CD4-positive, alpha-beta T cell treated with Interleukin-10 for 1 hour (primary cell): ENCODE measurements around the gene GPR78.

Experiments
- DNase-seq: peaks from one replicate; pipeline ENCODE4 v3.0.0-alpha.2; 2020

Gene GPR78

DNA sequence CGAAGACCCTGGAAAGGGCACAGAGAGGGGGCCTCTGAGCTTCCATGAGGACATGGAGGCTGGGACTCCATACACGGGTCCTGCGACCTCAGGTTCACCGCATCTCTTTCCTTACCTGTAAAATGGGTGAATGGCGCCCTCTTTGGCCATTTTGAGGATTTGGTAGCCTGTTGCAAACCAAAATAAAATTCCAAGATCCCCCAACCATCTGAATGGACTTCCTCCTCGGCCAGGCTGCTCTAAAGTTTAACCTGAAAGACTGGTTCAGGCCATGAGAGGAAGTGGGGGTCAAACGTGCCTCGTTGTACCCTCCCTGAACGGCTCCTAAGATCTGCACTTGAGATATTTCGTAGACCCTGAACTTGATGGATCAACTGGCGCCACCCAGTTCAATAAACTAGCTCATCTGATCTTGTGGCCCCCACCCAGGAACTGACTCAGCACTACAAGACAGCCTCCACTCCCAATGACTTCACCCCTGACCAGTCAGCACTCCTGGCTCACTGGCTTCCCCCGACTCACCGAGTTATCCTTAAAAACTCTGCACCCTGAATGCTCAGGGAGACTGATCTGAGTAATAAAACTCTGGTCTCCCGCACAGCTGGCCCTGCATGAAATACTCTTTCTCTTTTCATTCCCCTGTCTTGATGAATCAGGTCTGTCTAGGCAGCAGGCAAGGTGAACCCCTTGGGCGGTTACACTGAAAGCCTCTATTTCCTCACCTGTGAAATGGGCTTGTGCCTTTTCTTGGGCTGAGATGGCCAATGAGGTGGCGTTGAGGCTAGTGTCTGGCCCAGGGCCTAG is 32.9 kb upstream of the GPR78 start:
- no peak for DNase-seq

DNA sequence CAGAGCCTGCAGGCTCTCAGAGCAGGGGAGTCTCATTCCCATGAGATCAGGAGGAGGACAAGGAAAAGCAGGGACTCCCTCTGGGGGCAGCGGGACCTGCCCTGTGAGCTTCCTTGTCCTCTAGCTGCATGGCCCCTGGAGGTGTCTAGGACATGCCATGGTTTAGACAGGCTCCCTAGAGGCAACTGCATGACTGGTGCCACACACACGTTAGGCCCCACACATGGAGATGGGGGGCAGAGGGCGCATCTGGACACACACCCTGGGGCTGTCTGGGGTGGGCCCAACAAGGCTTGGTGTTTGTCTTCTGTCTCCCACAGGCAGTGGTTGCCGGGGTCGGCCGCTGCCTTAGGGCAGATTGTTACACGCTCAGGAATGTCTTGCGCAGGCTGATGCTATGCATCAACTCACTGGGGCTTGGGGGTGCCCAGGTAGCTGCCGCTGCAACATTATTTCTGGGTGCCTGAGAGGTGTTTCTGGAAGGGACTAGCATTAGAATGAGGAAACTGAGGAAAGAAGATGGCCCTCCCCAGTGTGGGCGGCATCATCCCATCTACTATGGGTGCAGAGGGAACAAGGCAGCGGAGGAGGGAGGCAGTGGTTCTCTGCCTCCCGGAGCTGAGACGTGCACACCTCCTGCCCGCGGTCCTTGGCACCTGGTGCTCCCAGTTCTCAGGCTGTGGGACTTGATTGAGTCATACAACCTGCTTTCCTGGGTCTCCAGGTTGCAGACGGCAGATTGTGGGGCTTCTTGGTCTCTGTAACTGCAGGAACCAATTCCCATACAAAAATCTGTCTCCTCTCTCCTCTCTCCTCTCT is 32.1 kb upstream of the GPR78 start:
- no peak for DNase-seq

DNA sequence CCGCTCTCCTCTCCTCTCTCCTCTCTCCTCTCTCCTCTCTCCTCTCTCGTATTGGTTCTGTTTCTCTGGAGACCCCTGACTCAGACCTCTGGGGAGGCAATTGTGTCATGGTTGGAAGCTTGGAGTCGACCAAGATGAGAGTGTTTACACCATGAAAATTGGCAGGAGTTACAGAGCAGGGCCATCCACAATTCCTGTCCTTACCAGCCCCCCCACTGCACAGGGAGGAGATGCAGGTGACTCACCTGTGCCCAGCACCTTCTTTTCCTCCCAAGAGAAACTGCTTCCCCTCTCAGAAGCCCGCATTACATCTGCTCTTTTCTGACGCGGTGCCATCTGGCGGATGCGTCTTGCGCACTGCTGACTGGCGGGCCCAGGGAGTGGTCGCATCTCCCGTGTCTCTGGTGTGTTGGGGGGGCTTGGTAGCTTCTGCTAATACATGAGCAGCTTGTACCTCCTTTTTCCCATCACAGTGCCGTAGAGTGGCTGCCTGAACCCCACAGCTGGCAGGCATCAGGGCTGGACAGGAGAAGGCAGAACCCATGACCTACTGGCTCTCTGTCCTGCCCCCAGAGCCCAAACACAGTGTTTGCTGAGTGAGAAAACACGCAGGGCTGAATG is 31.4 kb upstream of the GPR78 start:
- no peak for DNase-seq

DNA sequence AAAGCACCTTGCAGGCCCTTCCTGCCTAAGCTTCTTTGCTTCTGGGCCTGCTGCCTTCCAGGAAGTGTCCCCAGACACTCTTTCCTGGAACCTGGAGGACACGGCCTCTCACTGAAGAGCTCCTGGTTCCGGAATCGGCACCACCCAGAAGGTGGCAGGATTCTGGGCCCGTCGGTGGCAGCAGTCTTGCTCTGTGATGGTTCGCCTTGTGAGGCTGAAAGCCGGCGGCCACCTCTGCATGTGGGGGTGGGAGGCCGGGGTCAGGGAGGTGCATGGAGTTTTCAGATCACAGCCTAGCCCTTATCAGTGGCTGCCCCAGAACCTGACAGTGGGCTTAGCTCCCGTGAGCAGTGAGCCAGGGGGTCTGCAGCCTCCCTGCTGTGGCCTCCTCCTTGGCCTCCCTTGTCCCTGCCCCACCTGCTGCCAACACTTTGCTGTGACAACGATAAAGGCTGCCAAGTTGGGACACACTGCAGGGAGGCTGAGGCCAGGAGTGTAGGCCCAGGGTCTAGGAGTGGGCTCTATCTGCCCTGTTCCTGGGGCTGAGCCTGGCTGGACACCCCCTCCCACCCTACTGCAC is 30.8 kb upstream of the GPR78 start:
- DNase-seq, result no peak

DNA sequence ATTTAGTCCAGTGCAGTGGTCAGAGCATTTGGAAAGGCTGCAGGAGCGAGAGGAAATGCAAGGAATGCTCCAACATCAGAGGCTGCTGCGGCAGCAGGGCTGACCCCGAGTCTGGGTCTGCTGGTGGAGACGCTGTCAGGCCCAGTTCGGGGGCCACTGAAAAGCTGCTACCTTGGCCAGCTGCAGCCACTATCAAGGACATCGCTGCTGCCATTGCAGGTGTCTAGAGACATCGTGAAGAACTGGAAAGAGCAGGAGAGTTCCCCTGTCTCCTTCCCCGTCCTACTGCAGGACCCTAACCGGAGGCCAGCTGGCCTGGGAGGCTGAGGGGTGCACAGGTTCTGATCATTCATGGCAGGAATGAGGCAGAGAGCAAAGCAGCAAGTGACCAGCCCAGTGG is 29.5 kb upstream of the GPR78 start:
- no peak for DNase-seq

DNA sequence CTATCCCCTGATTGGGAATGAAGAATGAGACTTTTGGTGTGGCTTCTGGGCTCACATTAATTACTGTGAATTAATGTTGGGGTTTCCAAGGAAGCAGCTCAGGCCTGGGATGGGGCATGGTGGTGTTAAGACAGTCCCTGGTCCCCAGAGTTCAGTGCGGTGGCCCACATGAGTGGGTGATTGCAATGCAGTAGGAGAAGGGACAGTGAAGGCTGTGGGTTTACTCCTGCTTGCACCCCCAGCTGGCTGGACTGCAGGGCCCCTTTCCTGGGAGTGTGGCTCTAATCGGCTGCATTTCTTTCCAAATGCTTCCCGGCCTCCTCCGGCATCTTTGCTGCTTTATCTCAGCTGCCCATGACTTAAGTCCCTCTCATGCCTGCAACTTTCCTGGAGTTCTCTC is 28.2 kb upstream of the GPR78 start:
- DNase-seq, result no peak

DNA sequence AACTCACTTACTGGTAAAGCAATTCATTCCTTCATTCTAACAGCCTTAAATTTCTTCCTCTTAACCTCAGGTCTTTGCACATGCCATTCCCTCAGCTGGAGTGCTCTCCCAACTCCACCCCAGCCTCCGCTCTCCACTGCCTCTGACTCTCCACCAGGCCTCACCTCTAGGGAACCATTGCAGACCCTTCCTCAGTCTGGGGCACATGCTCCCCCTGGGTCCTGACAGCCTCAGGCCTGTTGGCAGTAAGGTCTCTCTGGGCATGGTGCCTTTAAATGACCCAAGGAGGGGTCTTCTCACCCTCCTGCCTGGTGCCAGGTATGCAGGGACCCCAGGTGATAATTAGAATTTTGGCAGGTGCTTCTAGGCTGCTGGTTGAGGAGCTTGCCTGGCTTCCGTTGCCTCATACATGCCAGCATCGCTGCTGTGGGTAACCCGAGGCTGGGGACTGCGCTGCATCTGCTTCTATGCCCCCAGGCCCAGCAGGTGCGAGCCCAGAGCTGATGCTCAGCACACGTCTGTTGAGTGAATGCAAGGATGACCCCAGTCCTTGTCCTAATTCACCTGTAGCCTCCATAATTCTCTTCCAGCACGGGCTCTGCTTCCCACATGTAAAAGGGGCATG is 27.5 kb upstream of the GPR78 start:
- no peak for DNase-seq

DNA sequence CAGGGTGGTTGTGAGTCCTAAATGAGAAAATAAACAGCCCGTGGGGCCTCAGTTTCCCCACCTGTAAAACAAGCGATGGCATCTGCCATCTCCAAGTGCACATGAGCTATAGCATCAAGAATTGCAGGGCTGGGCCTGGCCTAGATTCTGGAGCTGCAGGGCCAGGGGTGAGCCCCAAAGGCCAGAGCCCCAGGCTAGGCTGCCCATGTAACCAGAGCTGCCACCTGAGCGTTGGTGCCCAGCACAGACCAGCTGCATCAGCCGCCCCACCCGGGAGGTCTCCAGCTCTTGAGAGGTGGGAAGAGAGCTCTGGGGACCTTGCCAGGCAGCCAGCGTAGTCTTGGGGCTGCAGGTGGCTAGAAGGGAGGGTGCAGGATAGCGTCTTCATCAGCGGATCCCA is 27.0 kb upstream of the GPR78 start:
- no peak for DNase-seq

DNA sequence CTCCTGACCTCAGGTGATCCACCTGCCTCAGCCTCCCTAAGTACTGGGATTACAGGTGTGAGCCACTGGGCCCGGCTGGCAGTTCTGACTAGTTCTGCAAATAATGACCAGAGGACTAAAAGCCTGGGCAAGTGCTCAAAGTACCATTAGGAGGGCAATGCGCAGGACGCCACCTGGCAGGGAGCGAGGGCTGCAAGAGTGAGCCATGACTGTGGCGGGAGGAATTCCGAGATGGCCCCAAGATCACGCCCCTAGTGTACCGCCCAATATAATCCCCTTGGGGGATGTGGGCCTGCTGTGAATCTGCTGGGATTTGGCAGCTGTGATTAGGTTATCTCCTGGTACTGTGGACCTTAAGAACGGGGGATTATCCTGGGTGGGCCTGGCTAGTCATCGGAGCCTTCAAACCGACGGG is 26.2 kb upstream of the GPR78 start:
- DNase-seq, result no peak

DNA sequence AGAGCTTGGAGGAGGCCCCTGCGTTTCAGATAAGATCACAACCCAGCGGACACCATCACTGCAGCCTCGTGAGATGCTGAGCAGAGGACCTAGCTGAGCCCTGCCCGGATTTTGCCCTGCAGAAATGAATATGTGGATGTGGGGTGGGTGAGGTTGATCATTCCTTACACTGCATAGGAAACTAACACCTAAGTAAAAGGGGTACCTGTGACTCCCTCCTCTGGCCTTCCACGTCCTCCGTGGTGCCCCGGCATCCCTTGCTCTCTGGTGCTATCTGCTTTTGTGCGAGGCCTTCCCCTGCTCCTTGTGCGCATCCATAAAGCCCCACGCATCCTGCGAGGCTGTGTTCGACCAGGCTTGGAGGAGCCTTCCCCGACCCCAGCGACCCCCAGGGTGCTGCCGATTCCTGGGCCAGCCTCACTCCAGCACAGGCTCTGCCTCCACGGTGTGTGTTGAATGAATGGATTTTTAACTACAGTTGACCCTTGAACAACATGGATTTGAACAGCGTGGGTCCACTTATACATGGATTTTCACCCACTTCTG is 25.6 kb upstream of the GPR78 start:
- no peak for DNase-seq

DNA sequence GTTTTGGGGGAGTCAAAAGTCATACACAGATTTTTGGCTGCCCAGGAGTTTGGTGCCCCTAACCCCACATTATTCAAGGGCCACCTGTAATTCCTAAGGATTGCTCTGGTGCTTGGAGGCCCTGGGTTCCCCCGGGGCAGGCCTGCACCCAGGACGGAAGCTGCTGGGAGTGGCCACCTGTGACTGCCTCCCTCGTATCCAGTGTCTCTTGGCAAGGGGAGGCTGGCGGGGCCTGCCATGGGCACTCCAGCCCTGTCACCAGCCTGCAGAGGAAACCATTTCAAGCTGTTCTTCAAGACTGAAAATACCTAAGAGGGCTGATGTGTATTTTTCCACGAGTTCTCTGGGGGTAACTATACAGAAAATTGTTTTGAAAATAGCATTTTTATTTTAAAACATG is 24.5 kb upstream of the GPR78 start:
- DNase-seq, result no peak

DNA sequence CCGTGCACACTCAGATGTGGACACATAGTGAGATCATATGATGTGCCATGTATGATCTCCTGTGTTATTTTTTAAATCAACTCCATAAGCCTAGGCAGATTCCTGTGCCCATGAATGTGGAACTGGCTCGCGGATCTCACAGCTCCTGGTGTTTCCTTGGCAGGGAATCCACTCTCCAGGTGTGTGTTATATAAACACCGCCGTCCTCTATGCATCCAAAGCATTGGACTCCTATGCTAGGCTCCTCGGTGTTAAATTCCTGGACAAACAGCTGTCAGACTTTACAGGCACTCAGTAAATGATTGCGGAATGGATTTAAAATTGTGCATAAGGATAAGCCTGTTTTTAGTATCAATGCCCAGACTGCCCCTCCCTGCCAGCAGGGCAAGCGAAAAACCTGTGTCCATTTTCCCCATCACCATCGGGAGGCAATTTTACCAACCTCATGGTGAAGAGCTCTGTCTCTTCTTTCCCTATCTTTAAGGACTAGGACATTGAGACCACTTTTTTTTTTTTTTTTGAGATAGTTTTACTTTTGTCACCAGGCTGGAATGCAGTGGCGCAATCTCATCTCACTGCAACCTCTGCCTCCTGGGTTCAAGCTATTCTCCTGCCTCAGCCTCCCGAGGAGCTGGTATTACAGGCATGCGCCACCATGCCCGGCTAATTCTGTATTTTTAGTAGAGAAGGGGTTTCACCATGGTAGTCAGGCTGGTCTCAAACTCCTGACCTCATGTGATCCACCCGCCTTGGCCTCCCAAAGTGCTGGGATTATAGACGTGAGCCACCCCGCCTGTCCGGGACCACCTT is 23.6 kb upstream of the GPR78 start:
- DNase-seq, result no peak

DNA sequence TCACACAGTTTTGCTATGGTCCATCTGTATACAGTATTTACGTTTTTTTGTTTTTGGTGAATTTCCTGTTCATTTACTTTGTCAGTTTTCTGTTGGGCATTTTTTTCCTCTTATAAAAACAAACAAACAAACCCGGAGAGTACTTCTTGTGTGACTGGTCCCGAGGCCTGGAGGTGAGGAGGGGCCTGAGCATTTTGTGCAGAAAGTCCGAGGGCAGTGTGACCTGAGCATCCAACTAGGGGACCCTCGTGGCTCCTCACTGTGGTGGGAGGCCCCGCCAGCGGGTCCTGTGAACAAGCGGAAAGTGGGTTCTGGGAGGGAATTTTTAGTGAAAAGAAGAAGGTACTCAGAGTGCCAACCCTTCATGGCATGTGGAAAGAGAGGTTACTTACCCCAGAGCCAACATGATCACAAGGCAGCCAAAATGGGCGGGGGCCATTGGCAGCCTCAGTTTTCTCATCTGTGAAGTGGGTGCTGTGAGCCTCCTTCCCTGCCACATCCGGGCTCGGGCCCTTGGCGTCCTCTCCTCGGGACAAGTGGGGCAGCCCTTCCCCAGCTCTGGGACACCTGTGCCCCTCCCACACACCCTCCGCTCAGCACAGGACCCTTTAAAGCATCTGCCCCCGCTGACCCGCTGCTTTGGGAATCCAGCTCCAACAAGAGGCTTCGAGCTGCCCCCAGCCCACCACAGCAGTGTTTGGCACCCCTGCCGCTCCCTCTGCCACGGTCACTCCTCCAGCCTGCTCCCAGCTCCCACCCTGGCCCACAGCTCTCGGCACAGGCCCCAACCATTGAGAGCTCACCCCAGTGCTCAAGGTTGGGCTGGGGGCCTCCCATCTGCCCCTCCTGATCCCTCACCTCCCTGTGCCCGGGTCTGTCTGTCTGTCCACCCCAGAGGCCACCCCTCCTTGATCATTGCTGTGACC is 22.8 kb upstream of the GPR78 start:
- DNase-seq, result no peak

DNA sequence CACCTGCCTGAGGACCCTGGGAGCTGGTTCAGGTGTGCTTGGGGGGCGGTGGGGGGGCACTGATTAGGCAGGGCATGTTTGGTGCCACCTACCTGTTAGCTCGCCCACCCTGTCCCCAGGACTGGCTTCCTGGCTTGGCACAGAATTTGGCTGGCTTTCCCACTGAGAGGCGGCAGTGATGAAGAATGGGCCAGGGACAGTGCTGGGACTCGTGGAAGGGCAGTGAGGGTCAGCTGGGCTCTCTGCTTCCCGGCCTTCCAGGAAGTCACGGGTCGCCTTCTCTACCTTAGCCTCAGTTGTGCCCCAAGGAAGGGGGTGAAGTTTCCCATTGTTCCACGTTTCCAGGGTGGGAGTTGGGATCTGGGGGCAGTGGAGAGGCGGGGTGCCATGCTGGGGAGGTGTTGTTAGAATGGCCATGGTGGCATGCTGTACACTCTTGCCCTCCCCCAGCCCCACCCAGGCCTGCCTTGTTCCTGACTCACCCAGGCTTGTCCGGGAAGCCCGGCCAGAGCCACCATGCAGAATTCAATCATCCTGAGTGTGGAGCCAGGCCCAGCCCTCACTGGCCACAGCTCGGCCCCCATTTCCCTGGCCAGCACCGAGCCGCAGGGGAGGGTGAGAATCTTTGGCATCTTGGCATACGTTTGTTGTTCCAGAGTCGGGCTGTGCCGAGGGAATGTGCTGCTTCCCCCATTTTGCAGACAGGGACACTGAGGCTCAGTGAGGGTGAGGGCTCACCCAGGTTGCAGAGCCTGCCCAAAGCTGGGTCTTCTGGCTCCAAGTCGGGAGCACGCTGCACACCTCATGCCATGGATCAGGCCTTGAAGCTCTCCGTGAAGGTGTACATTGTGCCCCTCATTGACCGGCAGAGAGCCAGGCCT is 21.9 kb upstream of the GPR78 start:
- DNase-seq, result no peak

DNA sequence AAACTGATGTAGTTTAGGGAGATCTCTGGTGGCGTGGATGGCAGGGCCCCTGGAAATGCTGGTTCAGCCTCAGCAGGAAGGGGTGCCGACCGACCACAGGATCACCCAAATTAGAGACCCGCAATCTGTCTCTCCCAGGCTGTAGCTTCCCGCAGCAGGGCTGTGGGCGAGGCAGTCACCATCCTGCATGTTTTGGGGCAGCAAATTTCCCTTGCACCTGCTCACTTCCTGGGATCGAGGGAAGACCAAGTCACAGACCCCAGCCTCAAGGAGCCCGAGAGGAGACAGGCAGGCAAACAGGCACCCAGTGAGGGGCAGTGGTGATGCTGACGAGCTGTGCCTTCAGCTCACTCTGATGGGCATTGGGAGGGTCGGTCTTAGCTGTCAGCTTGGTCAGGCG is 21.2 kb upstream of the GPR78 start:
- no peak for DNase-seq

DNA sequence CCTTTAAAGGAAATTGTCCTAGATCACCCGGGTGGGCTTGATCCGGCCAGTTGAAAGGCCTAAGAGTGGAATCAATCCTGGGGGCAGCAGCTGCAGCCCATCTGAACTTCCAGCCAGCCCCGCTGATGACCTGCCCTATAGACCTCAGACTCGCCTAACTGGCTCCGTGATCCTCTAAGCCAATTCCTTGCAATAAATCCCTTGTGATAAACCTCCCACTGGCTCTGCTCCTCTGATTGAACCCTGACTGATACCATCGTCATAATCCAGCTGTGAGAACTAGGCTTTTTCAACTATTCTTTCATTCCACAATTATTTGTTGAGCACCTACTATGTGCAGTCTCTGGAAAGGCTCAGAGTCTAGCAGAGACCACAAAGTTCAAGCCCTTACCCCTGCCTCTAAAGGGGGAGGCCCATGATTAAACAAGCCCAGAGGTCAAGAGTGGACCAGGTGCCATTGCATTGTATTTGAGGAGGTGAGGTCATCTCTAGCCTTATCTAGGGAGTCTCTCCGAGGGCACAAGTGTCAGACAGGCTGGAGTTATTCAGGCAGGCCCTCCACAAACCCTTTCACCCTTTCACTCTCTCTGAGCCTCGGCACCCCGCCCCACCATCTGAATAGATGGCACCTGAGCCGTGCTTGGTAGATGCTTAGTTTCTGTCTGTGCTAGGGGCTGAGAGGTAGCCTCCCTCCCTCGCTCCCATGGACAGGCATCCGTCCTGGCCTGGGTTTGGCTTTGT is 20.5 kb upstream of the GPR78 start:
- DNase-seq, result no peak

DNA sequence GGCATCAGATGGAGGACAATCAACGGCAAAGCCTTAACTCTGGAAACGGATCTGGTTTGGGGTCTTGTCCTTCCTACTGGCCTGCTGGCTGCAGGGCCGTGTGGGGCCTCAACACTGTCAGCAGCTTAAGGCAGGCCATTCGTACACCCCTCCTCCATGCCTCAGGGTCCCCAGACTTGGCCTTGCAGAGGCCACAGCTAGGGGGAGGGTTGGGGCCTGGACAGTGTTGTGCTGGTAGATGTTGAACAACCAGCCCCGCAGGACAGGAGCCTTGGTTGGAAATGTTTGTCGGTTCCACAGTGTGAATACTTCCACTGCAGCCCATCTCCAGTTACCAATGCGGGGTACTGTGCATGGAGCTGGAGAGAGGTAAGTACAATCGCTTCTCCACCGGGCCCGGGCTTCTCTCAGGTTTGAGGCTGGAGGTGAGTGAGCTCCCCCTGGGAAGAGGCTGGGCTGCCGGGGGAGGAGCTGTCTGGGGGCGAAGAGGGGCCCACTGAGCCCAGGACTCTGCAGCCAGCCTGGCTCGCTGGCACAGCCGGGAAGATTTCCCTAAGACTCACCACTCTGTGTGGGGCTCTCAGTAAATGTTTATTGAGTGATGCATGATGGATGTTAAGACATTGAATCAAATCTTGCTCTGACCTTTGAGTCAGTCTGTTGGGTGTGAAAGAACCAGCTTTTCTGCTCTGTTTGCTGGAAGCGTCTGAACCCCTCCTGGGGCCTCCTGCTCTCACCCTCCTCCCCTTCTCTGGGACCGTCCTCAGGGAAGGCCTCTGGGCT is 19.7 kb upstream of the GPR78 start:
- no peak for DNase-seq

DNA sequence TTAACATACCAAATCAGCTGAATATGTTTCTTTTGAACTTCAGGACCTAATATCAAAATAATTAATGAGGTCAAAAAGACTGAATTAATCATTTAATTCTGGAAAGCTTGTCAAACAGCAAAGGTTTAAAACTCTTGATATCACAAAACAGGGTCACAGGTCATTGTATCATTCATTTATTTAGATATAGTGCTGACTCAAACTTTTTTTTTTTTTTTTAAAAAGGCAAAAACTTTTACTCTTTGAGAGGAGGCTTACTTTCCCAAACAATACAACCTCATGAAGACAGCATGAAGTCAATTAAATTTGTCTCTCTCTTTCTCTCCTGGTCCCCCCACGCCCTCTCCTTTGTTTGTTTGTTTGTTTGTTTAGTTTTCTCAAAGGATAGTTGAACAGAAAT is 15.6 kb upstream of the GPR78 start:
- DNase-seq, result no peak
